H54 (cell line): ENCODE results near the gene MPPED2.

Experiments
- DNase-seq: peaks from one replicate; pipeline ENCODE4 v3.0.0; 2011; ENCODE audit warnings: low spot score, mixed read lengths; ENCODE audit not compliant: insufficient read length
- FAIRE-seq: peaks from 3 replicates; lab custom pipeline; 2011; peaks lifted over from hg19 to GRCh38; lab: Jason Lieb, UNC
- POLR2A ChIP-seq: IDR thresholded peaks from 2 replicates; pipeline ENCODE4 v1.6.1; 2011; ENCODE audit warnings: low read depth, mild to moderate bottlenecking, low read length

Gene MPPED2

GRCh38 chr11:30533445-30533947 lies 52.7 kb downstream of the MPPED2 start:
- no peak for TF ChIP-seq POLR2A
- DNase-seq (no peak), FAIRE-seq (no peak)

- FAIRE-seq, result no peak
- no peak for DNase-seq
- no peak for TF ChIP-seq POLR2A
Observed at GRCh38 chr11:30527566-30527965, 58.6 kb downstream of the MPPED2 start.

- TF ChIP-seq POLR2A, result no peak
- DNase-seq (no peak), FAIRE-seq (no peak)
Observed at GRCh38 chr11:30526558-30526957, 59.6 kb downstream of the MPPED2 start.

GRCh38 chr11:30522536-30523243 lies 63.5 kb downstream of the MPPED2 start:
- TF ChIP-seq POLR2A, result no peak
- DNase-seq (no peak), FAIRE-seq (no peak)

- DNase-seq (no peak), FAIRE-seq (no peak)
- no peak for TF ChIP-seq POLR2A
Observed at GRCh38 chr11:30521297-30522071, 64.7 kb downstream of the MPPED2 start.

- FAIRE-seq (no peak), DNase-seq (no peak)
- no peak for TF ChIP-seq POLR2A
Observed at GRCh38 chr11:30513087-30513486, 73.1 kb downstream of the MPPED2 start.

- DNase-seq (no peak), FAIRE-seq (no peak)
- TF ChIP-seq POLR2A, result no peak
Observed at GRCh38 chr11:30511408-30511807, 74.7 kb downstream of the MPPED2 start.

GRCh38 chr11:30510750-30511149 lies 75.4 kb downstream of the MPPED2 start:
- DNase-seq (no peak), FAIRE-seq (no peak)

GRCh38 chr11:30509364-30509763 lies 76.8 kb downstream of the MPPED2 start:
- DNase-seq (no peak), FAIRE-seq (no peak)
- TF ChIP-seq POLR2A, result no peak

More at GRCh38 chr11:30510750-30511149, 75.4 kb downstream of the MPPED2 start:
- TF ChIP-seq POLR2A, result no peak

GRCh38 chr11:30508594-30508993 lies 77.6 kb downstream of the MPPED2 start:
- TF ChIP-seq POLR2A, result no peak
- DNase-seq (no peak), FAIRE-seq (no peak)

GRCh38 chr11:30505603-30506002 lies 80.5 kb downstream of the MPPED2 start:
- FAIRE-seq (no peak), DNase-seq (no peak)
- no peak for TF ChIP-seq POLR2A

- no peak for DNase-seq
- TF ChIP-seq POLR2A, result no peak
- no peak for FAIRE-seq
Observed at GRCh38 chr11:30504468-30504867, 81.7 kb downstream of the MPPED2 start.

GRCh38 chr11:30503156-30503555 lies 83.0 kb downstream of the MPPED2 start:
- TF ChIP-seq POLR2A, result no peak
- FAIRE-seq (no peak), DNase-seq (no peak)

GRCh38 chr11:30502305-30502704 lies 83.8 kb downstream of the MPPED2 start:
- FAIRE-seq, result no peak
- DNase-seq, result no peak
- no peak for TF ChIP-seq POLR2A
